IMR-90 (cell line): ENCODE data around the gene KAZALD1. TPM values are rescaled to one million over a fixed set of nuclear protein-coding genes. Genes with fewer than 3 reads are reported as not detected.

Experiments used
- ATAC-seq: fragments of 200-7000 bp; cut with Tn5 transposase; 2 replicates; pipeline ENCODE4 v1.9.1; 2020; ENCODE audit warnings: low read depth, mild to moderate bottlenecking, moderate library complexity
- BruUV-seq: library from RNA; stranded (reverse); fragments of 400-500 nt; replicated peaks from 2 replicates; lab custom pipeline; 2021; lab: Mats Ljungman, UMichigan
- CTCF ChIA-PET: fragments of 300-600 bp; formaldehyde crosslinking; extraction: SDS; loops from one replicate; lab custom pipeline; 2021; ENCODE audit warnings: antibody characterized with exemption; lab: Yijun Ruan, JAX
- POLR2A ChIA-PET: fragments of 300-600 bp; sonication (Branson Sonifier 250); formaldehyde crosslinking; loops from one replicate; lab custom pipeline; 2022; ENCODE audit warnings: antibody characterized with exemption; ENCODE audit not compliant: unreplicated experiment; lab: Charles Lee
- DNase-seq: peaks from one replicate; pipeline ENCODE4 v3.0.0; 2013
- H2AFZ ChIP-seq: replicated peaks from 2 replicates; pipeline ENCODE3; 2013; ENCODE audit warnings: low read length, mild to moderate bottlenecking; ENCODE audit not compliant: poor library complexity
- H2AK5ac ChIP-seq: 2 replicates; pipeline ENCODE4 v1.6.1; 2013; ENCODE audit warnings: low read depth, low read length, inconsistent platforms
- H2AK9ac ChIP-seq: replicated peaks from 2 replicates; pipeline ENCODE3; 2013; ENCODE audit warnings: mild to moderate bottlenecking, low read depth, low read length, moderate library complexity; ENCODE audit not compliant: poor library complexity
- H2BK120ac ChIP-seq: 2 replicates; pipeline ENCODE4 v1.6.1; 2013; ENCODE audit warnings: low read depth, low read length, inconsistent platforms
- H2BK15ac ChIP-seq: 3 replicates; pipeline ENCODE4 v1.6.1; 2013; ENCODE audit warnings: low read depth, low read length, inconsistent platforms
- H2BK20ac ChIP-seq: 2 replicates; pipeline ENCODE4 v1.6.1; 2013; ENCODE audit warnings: low read depth, mild to moderate bottlenecking, inconsistent platforms, low read length, moderate library complexity
- H2BK5ac ChIP-seq: 2 replicates; pipeline ENCODE4 v1.6.1; 2013; ENCODE audit warnings: mild to moderate bottlenecking, low read depth, low read length, inconsistent platforms; ENCODE audit not compliant: poor library complexity, severe bottlenecking
- H3K14ac ChIP-seq: replicated peaks from 2 replicates; pipeline ENCODE4 v1.6.1; 2013; ENCODE audit warnings: low read depth, low read length, inconsistent platforms
- H3K18ac ChIP-seq: 2 replicates; pipeline ENCODE4 v1.6.1; 2013; ENCODE audit warnings: low read depth, low read length, control low read depth
- H3K23ac ChIP-seq: 2 replicates; pipeline ENCODE4 v1.6.1; 2013; ENCODE audit warnings: low read depth, low read length, inconsistent platforms
- H3K27ac ChIP-seq: 2 replicates; pipeline ENCODE4 v1.5.1; 2013; ENCODE audit warnings: mild to moderate bottlenecking, control low read depth, low read length; ENCODE audit not compliant: insufficient read depth
- H3K27me3 ChIP-seq: 2 replicates; pipeline ENCODE4 v1.6.1; 2013; ENCODE audit warnings: low read length; ENCODE audit not compliant: control insufficient read depth, insufficient read depth
- H3K36me3 ChIP-seq: 2 replicates; pipeline ENCODE4 v1.6.1; 2013; ENCODE audit warnings: low read length, mixed read lengths; ENCODE audit not compliant: control insufficient read depth, insufficient read depth
- H3K4ac ChIP-seq: 2 replicates; pipeline ENCODE4 v1.6.1; 2013; ENCODE audit warnings: low read depth, low read length, inconsistent platforms
- H3K4me1 ChIP-seq: 2 replicates; pipeline ENCODE4 v1.6.1; 2013; ENCODE audit warnings: low read length, mixed read lengths; ENCODE audit not compliant: control insufficient read depth, insufficient read depth
- H3K4me2 ChIP-seq: 2 replicates; pipeline ENCODE4 v1.6.1; 2013; ENCODE audit warnings: low read depth, mild to moderate bottlenecking, control low read depth, low read length, moderate library complexity
- H3K4me3 ChIP-seq: 2 replicates; pipeline ENCODE4 v1.5.1; 2013; ENCODE audit warnings: low read depth, mild to moderate bottlenecking, control low read depth, low read length, moderate library complexity; ENCODE audit not compliant: insufficient read depth
- H3K56ac ChIP-seq: 2 replicates; pipeline ENCODE4 v1.6.1; 2013; ENCODE audit warnings: low read length, inconsistent platforms; ENCODE audit not compliant: insufficient read depth; ENCODE audit errors: extremely low read depth
- H3K79me1 ChIP-seq, 2 experiments: 2 replicates each; pipeline ENCODE4 v1.6.1; 2013; ENCODE audit warnings: low read length in 2 of 2, inconsistent platforms in 1 of 2, low read depth in 1 of 2
- H3K9ac ChIP-seq: 2 replicates; pipeline ENCODE4 v1.6.1; 2013; ENCODE audit warnings: low read depth, low read length, control low read depth
- H3K9me1 ChIP-seq: 2 replicates; pipeline ENCODE4 v1.6.1; 2013; ENCODE audit warnings: low read length, inconsistent platforms; ENCODE audit not compliant: insufficient read depth
- H3K9me3 ChIP-seq: 2 replicates; pipeline ENCODE4 v1.6.1; 2013; ENCODE audit warnings: low read length; ENCODE audit not compliant: control insufficient read depth, insufficient read depth
- H4K20me1 ChIP-seq: 2 replicates; pipeline ENCODE4 v1.6.1; 2013; ENCODE audit warnings: low read length, inconsistent platforms; ENCODE audit not compliant: insufficient read depth
- H4K5ac ChIP-seq: 2 replicates; pipeline ENCODE4 v1.6.1; 2013; ENCODE audit warnings: mild to moderate bottlenecking, low read depth, low read length, control low read depth
- H4K8ac ChIP-seq, 2 experiments: 2 replicates each; pipeline ENCODE4 v1.6.1; 2013; ENCODE audit warnings: low read depth in 2 of 2, low read length in 2 of 2, control low read depth in 1 of 2, inconsistent platforms in 1 of 2
- H4K91ac ChIP-seq: 2 replicates; pipeline ENCODE4 v1.6.1; 2013; ENCODE audit warnings: low read depth, low read length, inconsistent platforms; ENCODE audit not compliant: insufficient read depth
- BHLHE40 ChIP-seq: fragments of 150-350 bp; IDR thresholded peaks from 2 replicates; pipeline ENCODE4 v1.6.1; 2016; ENCODE audit warnings: mild to moderate bottlenecking, low read depth, low read length
- CEBPB ChIP-seq: IDR thresholded peaks from 2 replicates; pipeline ENCODE4 v1.6.1; 2012; ENCODE audit warnings: low read depth, low read length, improper control_type of control experiment
- WGBS, 2 experiments: methylation state at CpG; one replicate each; pipeline versions ENCODE4 v1.1.5 to v1.1.7; 2013; ENCODE audit warnings: missing lambda C conversion rate in 2 of 2; ENCODE audit not compliant: insufficient read length in 1 of 2; ENCODE audit errors: extremely low coverage in 2 of 2; 5-methylcytosine and 5-hydroxymethylcytosine counted together
- dilution Hi-C: fragments of 300-500 bp; cut with HindIII; formaldehyde crosslinking; loops from one replicate; pipeline ENCODE4 v1.14.3; 2018; ENCODE audit warnings: low sequenced_read_pairs; ENCODE audit not compliant: unreplicated experiment
- in situ Hi-C: fragments of 300-500 bp; cut with MboI; formaldehyde crosslinking; loops from 3 replicates; pipeline ENCODE4 v1.14.3; 2019; ENCODE audit warnings: low sequenced_read_pairs, inconsistent platforms, mixed read lengths
- intact Hi-C: fragments of 100-400 bp; cut with micrococcal nuclease; formaldehyde crosslinking; loops from 2 replicates; pipeline ENCODE4 v1.10.0; 2022
- polyA plus RNA-seq, 3 experiments: library from polyadenylated mRNA; depleted of rRNA; stranded (reverse); fragments of >200 nt; gene quantifications; 2 replicates each; pipeline ENCODE4 v1.2.3, GENCODE V29; 2012; ENCODE audit warnings: low replicate concordance in 1 of 3
- total RNA-seq: library from RNA; depleted of rRNA; stranded (reverse); fragments of >200 nt; gene quantifications from 2 replicates; pipeline ENCODE4 v1.2.3, GENCODE V29; 2012

The KAZALD1 gene
- total and polyA plus RNA-seq, 2 of the 4 experiments (the other 2 are of a cell fraction): 9.1 to 18.6 TPM

DNA sequence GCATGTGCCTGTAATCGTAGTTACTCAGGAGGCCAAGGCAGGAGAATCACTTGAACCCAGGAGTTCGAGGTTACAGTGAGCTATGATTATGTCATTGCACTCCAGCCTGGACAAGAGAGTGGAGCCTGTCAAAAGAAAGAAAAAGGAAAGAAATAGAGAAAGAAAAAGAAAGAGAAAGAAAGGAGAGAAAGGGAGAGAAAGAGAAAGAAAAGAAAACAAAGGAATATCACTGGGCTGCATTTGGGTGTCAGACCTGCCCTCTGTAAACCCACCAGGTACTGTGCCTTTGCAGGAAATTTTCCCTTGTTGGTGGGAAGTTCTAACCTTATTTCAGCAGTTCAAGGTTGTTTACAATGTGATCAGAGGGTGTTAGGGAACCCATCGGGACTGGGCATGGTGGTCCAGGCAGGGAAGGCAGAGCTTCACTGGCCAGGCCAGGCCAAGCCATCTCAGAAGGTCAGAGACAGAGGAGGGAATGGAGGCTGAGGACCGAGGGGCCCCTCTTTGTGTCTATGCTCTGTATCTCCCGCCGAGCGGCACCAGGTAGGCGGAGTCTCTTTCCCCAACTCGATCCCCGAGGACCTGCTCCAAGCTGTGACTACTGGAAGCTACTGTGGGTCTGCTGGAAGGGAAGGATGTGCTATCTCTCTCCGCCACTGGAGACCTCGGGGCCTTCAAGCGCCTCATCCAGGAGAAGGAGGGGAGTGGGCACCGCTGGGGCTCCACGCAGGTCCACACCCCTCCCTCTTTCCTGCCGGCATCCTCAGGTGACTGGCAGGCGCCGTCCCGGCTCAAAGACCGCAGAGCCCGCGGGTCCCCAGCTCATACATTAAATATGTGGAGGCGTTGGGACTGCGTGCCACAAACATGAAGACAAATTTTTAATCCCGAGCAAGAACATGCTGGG is 15.2 kb upstream of the KAZALD1 start:
- in situ Hi-C loops (no loop called here), dilution Hi-C loops (no loop called here), intact Hi-C loops (no loop called here)
- H3K27ac ChIP-seq: no peak overlapping the region
- DNase-seq (peak; percentile 11), ATAC-seq (no peak)
- H4K5ac ChIP-seq: no peak overlapping the region
- no peak overlapping the region for H3K4me3 ChIP-seq
- H4K91ac ChIP-seq: peak overlapping the region; percentile 45
- no peak overlapping the region for H3K14ac ChIP-seq
- H2BK5ac ChIP-seq: no peak overlapping the region
- ChIA-PET POLR2A (interaction anchor here (0.5 kb wide), 1 partner anchor 16 kb away, joined by 3 read pairs; no protein-coding TSS in a partner anchor), CTCF (interaction anchor here (0.7 to 1.3 kb wide), 2 partner anchors 11 to 15 kb away, joined by 3 read pairs; partner anchors contain the start of gene KAZALD1)
- H3K36me3 ChIP-seq: no peaks in the 10 kb centered on the region
- peak overlapping the region; percentile 59; the same call in 1 of the 2 replicates for H3K4ac ChIP-seq
- H2BK20ac ChIP-seq: 0 out of 2 replicates have a peak overlapping the region, but pooled peaks have one; percentile 17
- no peak overlapping the region for H3K18ac ChIP-seq
- peak overlapping the region; percentile 59 for H2BK120ac ChIP-seq
- H2AK9ac ChIP-seq: peak overlapping the region; percentile 60
- no peaks in the 10 kb centered on the region for H3K9me3 ChIP-seq
- no peak overlapping the region for H2BK15ac ChIP-seq
- BruUV-seq: no TSS peak
- peaks cover 19% of the 10 kb centered on the region for H3K27me3 ChIP-seq
- no peak overlapping the region for H3K4me2 ChIP-seq
- H3K9ac ChIP-seq: no peak overlapping the region
- TF ChIP-seq CEBPB (no peak), BHLHE40 (0 out of 2 replicates have a peak, but pooled peaks have one; percentile 7)
- no peak overlapping the region for H3K56ac ChIP-seq
- peak overlapping the region; percentile 26; the same call in 1 of the 2 replicates for H3K23ac ChIP-seq
- no peaks in the 10 kb centered on the region for H4K20me1 ChIP-seq
- H2AFZ ChIP-seq: peak overlapping the region; percentile 80
- peaks cover 0 to 6% of the 10 kb centered on the region in 2 experiments; a peak in 2 of 4 replicates for H3K79me1 ChIP-seq
- peaks cover 14% of the 10 kb centered on the region for H3K4me1 ChIP-seq
- H4K8ac ChIP-seq: peak overlapping the region; percentile 58 to 63; a peak in 1 of 4 replicates
- peak overlapping the region; percentile 35; the same call in 1 of the 2 replicates for H2AK5ac ChIP-seq
- WGBS, 2 experiments: 34% methylated on average over 8 of the region's 25 CpGs; no CpG with 5 or more reads in 1 of the 2 experiments
- peaks cover 8% of the 10 kb centered on the region; the same call in 1 of the 2 replicates for H3K9me1 ChIP-seq
